ENCODE measurements around the gene HERC4. TPM values are rescaled to one million over a fixed set of nuclear protein-coding genes. Genes with fewer than 3 reads are reported as not detected.
"Not testable (repeated sequence)": the region's sequence is repeated elsewhere in the genome, so short reads cannot be mapped to it uniquely, and the experiment has no call there.

Gene HERC4
- total RNA-seq, 2 experiments from 2014 or later = 46.0 to 46.8 TPM

GRCh38 chr10:68001000-68001399, 74.1 kb downstream of the HERC4 start:
- Histone ChIP-seq H3K4me3 (ENCODE audit: low read length) (no peak overlapping the region), H3K9me3 (ENCODE audit: control insufficient read depth in 1 of 2, insufficient read depth in 1 of 2, low read length in 2 of 2) (no peaks in the 10 kb centered on the region), H3K36me3 (ENCODE audit: insufficient read depth, low read length) (peaks cover 40% of the 10 kb centered on the region), H3K4me1 (ENCODE audit: insufficient read depth, low read length) (no peaks in the 10 kb centered on the region), H3K27ac (ENCODE audit: low read depth in 1 of 2, low read length in 2 of 2) (no peak overlapping the region), H3K27me3 (ENCODE audit: control insufficient read depth in 1 of 2, insufficient read depth in 2 of 2, low read length in 2 of 2) (no peaks in the 10 kb centered on the region)
- Mint-ChIP-seq H3K27ac (no peak overlapping the region), H3K4me3 (no peak overlapping the region), H3K27me3 (no peaks in the 10 kb centered on the region), H3K4me1 (ENCODE audit: low read depth) (peaks cover 11% of the 10 kb centered on the region), H3K9me3 (no peaks in the 10 kb centered on the region), H3K36me3 (ENCODE audit: low read depth) (peaks cover 68% of the 10 kb centered on the region)
- CTCF ChIA-PET = no interaction called here
- POLR2A ChIA-PET = no interaction called here
- intact Hi-C loops (cut with DNase I, micrococcal nuclease) = no loop called here
- TF ChIP-seq CTCF (IDR thresholded peaks at IDR 0.05) = no peak
- no peak for DNase-seq
- ATAC-seq (ENCODE audit: poor library complexity) = no peak

GRCh38 chr10:67990093-67990492, 85.0 kb downstream of the HERC4 start:
- Histone ChIP-seq H3K27me3 (ENCODE audit: control insufficient read depth in 1 of 2, insufficient read depth in 2 of 2, low read length in 2 of 2) (no peaks in the 10 kb centered on the region), H3K9me3 (ENCODE audit: control insufficient read depth in 1 of 2, insufficient read depth in 1 of 2, low read length in 2 of 2) (no peaks in the 10 kb centered on the region), H3K4me3 (ENCODE audit: low read length) (no peak overlapping the region), H3K4me1 (ENCODE audit: insufficient read depth, low read length) (no peaks in the 10 kb centered on the region), H3K27ac (ENCODE audit: low read depth in 1 of 2, low read length in 2 of 2) (no peak overlapping the region), H3K36me3 (ENCODE audit: insufficient read depth, low read length) (peaks cover 51% of the 10 kb centered on the region)
- CTCF ChIA-PET = no interaction called here
- Mint-ChIP-seq H3K9me3 (no peaks in the 10 kb centered on the region), H3K27me3 (no peaks in the 10 kb centered on the region), H3K4me1 (ENCODE audit: low read depth) (peaks cover 11% of the 10 kb centered on the region), H3K27ac (peak overlapping the region; percentile 19), H3K36me3 (ENCODE audit: low read depth) (peaks cover 88% of the 10 kb centered on the region), H3K4me3 (no peak overlapping the region)
- POLR2A ChIA-PET = interaction anchor here (0.6 kb wide), 1 partner anchor 15 kb away, joined by 3 read pairs; no protein-coding TSS in a partner anchor
- no peak for DNase-seq
- intact Hi-C loops (cut with DNase I, micrococcal nuclease) = no loop called here
- no peak for TF ChIP-seq CTCF (IDR thresholded peaks at IDR 0.05)
- ATAC-seq (ENCODE audit: poor library complexity) = no peak

DNA sequence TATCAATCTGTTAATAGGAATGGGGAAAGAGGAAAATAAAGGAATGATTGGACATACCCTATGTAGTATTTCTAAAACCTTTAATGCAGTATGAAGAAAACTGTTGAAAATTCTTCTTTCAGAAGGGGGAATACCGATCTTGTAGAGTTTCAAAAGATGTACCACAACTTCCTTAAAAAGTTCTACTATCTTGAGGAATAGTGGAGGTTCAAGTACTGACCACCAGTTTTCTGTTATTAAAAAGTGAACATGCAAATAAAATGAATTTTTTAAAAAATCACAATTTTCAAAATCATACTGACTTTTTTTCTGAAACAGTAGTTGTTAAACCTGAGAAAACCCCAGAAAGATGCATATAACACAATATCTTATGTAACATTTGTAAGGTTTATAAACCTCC, 86.5 kb downstream of the HERC4 start:
- Mint-ChIP-seq H3K27me3 (no peaks in the 10 kb centered on the region), H3K36me3 (ENCODE audit: low read depth) (peaks cover 85% of the 10 kb centered on the region), H3K27ac (peak overlapping the region; percentile 19), H3K4me1 (ENCODE audit: low read depth) (peaks cover 11% of the 10 kb centered on the region), H3K9me3 (no peaks in the 10 kb centered on the region), H3K4me3 (no peak overlapping the region)
- no peaks in the 10 kb centered on the region for H3K9me3 ChIP-seq (ENCODE audit: control insufficient read depth in 1 of 2, insufficient read depth in 1 of 2, low read length in 2 of 2)
- ChIA-PET CTCF (no interaction called here), POLR2A (no interaction called here)
- intact Hi-C loops (cut with DNase I, micrococcal nuclease) = no loop called here
- DNase-seq (no peak), ATAC-seq (ENCODE audit: poor library complexity) (no peak)
- no peak overlapping the region for H3K27ac ChIP-seq (ENCODE audit: low read depth in 1 of 2, low read length in 2 of 2)
- H3K4me1 ChIP-seq (ENCODE audit: insufficient read depth, low read length) = no peaks in the 10 kb centered on the region
- no peak for TF ChIP-seq CTCF (IDR thresholded peaks at IDR 0.05)
- H3K36me3 ChIP-seq (ENCODE audit: insufficient read depth, low read length) = peaks cover 48% of the 10 kb centered on the region
- H3K27me3 ChIP-seq (ENCODE audit: control insufficient read depth in 1 of 2, insufficient read depth in 2 of 2, low read length in 2 of 2) = no peaks in the 10 kb centered on the region
- H3K4me3 ChIP-seq (ENCODE audit: low read length) = no peak overlapping the region

- H3K4me1 Mint-ChIP-seq (ENCODE audit: low read depth); CTCF ChIA-PET; intact Hi-C loops (cut with DNase I, micrococcal nuclease); H3K4me3 ChIP-seq (ENCODE audit: low read length); ATAC-seq (ENCODE audit: poor library complexity); H3K27me3 ChIP-seq (ENCODE audit: control insufficient read depth in 1 of 2, insufficient read depth in 2 of 2, low read length in 2 of 2); H3K27ac Mint-ChIP-seq; H3K27me3 Mint-ChIP-seq; H3K9me3 ChIP-seq (ENCODE audit: control insufficient read depth in 1 of 2, insufficient read depth in 1 of 2, low read length in 2 of 2); DNase-seq; H3K4me1 ChIP-seq (ENCODE audit: insufficient read depth, low read length); H3K9me3 Mint-ChIP-seq; H3K27ac ChIP-seq (ENCODE audit: low read depth in 1 of 2, low read length in 2 of 2); H3K4me3 Mint-ChIP-seq; POLR2A ChIA-PET: not testable (repeated sequence)
- H3K36me3 Mint-ChIP-seq (ENCODE audit: low read depth) = peaks cover 87% of the 10 kb centered on the region
- H3K36me3 ChIP-seq (ENCODE audit: insufficient read depth, low read length) = peaks cover 45% of the 10 kb centered on the region
These were observed 92.5 kb downstream of the HERC4 start for GRCh38 chr10:67982603-67983002.

All from CD4-positive, alpha-beta T cell (primary cell).